NCI-H748 (cell line): ENCODE results near the gene ZDHHC15.
"Not testable (repeated sequence)": the region's sequence is repeated elsewhere in the genome, so short reads cannot be mapped to it uniquely, and the experiment has no call there.

Source experiments
- DNase-seq: peaks from one replicate; lab custom pipeline; 2025; ENCODE audit not compliant: unreplicated experiment; lab: John Stamatoyannopoulos, UW

The ZDHHC15 gene

GRCh38 chrX:75522565-75523431, at the start of gene ZDHHC15:
Gene ZDHHC15, minus strand, starts transcription at chrX:75523037. Its CDS starts 13 bp downstream, at chrX:75523024.
- DNase-seq: peak; percentile 83

- DNase-seq: not testable (repeated sequence)
Observed at GRCh38 chrX:75560544-75560943, 37.7 kb upstream of the ZDHHC15 start.

GRCh38 chrX:75547783-75548182, 24.9 kb upstream of the ZDHHC15 start:
- no peak for DNase-seq

- no peak for DNase-seq
Observed at GRCh38 chrX:75546724-75547511, 24.1 kb upstream of the ZDHHC15 start.

- no peak for DNase-seq
Observed at GRCh38 chrX:75544786-75545185, 21.9 kb upstream of the ZDHHC15 start.

GRCh38 chrX:75483933-75484332, 38.9 kb downstream of the ZDHHC15 start:
- no peak for DNase-seq

- DNase-seq: not testable (repeated sequence)
Observed at GRCh38 chrX:75461780-75462179, 61.1 kb downstream of the ZDHHC15 start.

- no peak for DNase-seq
Observed at GRCh38 chrX:75421688-75422230, 101.1 kb downstream of the ZDHHC15 start.

GRCh38 chrX:75407153-75407552, 115.7 kb downstream of the ZDHHC15 start:
- not testable (repeated sequence) for DNase-seq

- DNase-seq: no peak
Observed at GRCh38 chrX:75390470-75390869, 132.4 kb downstream of the ZDHHC15 start.

- no peak for DNase-seq
Observed at GRCh38 chrX:75369721-75370120, 153.1 kb downstream of the ZDHHC15 start.

- no peak for DNase-seq
Observed at GRCh38 chrX:75366861-75367260, 156.0 kb downstream of the ZDHHC15 start.

- DNase-seq: no peak
Observed at GRCh38 chrX:75365243-75365975, 157.4 kb downstream of the ZDHHC15 start.

GRCh38 chrX:75361788-75362187, 161.0 kb downstream of the ZDHHC15 start:
- DNase-seq: no peak

GRCh38 chrX:75348601-75349000, 174.2 kb downstream of the ZDHHC15 start:
- DNase-seq: not testable (repeated sequence)

GRCh38 chrX:75337525-75337924, 185.3 kb downstream of the ZDHHC15 start:
- DNase-seq: no peak

GRCh38 chrX:75335127-75335458, 187.7 kb downstream of the ZDHHC15 start:
- no peak for DNase-seq

- DNase-seq: not testable (repeated sequence)
Observed at GRCh38 chrX:75334407-75335126, 188.3 kb downstream of the ZDHHC15 start.

- DNase-seq: no peak
Observed at GRCh38 chrX:75327607-75328006, 195.2 kb downstream of the ZDHHC15 start.
